ENCODE measurements around the gene CCDC183. TPM values are rescaled to one million over a fixed set of nuclear protein-coding genes. Genes with fewer than 3 reads are reported as not detected.

The CCDC183 gene
- total and polyA plus RNA-seq, 10 of the 15 experiments (the other 5 are each of a cell fraction or from before 2014, with no cell fraction given) = 0.04 to 1.2 (median 0.55) TPM; not detected in 5

- in situ Hi-C loops (cut with MboI) = no loop called here
- no peak overlapping the region for H3K4me3 ChIP-seq
- 74% methylated on average over 17 of the region's 17 CpGs for whole genome bisulfite sequencing (ENCODE audit: insufficient coverage, insufficient replicate concordance, low lambda C conversion rate, missing lambda C conversion rate)
- ChIA-PET CTCF (interaction anchor here (0.9 to 2.8 kb wide), 2 partner anchors 16 to 287 kb away, joined by 3 to 16 read pairs; no protein-coding TSS in a partner anchor), POLR2A (interaction anchor here (1.4 kb wide), 1 partner anchor 16 kb away, joined by 3 read pairs; no protein-coding TSS in a partner anchor), RAD21 (ENCODE audit: unreplicated experiment) (no interaction called here), SMC1A (ENCODE audit: uncharacterized antibody, unreplicated experiment) (no interaction called here)
- H3K9ac ChIP-seq (ENCODE audit: control insufficient read depth, insufficient read depth, low read length) = no peak overlapping the region
- TF ChIP-seq KDM1A (IDR thresholded peaks at IDR 0.05; ENCODE audit: borderline replicate concordance) = no peak
- no peak for TF ChIP-seq MYC (IDR thresholded peaks at IDR 0.05; ENCODE audit: insufficient read depth, insufficient read length, insufficient replicate concordance, low read length, severe bottlenecking)
- no peak for TF ChIP-seq ZBED1 (IDR thresholded peaks at IDR 0.05; ENCODE audit: borderline replicate concordance)
- no peak for TF ChIP-seq ZSCAN29 (IDR thresholded peaks at IDR 0.05)
- no peak for TF ChIP-seq ATF7 (IDR thresholded peaks at IDR 0.05; ENCODE audit: low read depth)
- TF ChIP-seq HDGF (IDR thresholded peaks at IDR 0.05) = no peak
- no peak for TF ChIP-seq ZNF384 (IDR thresholded peaks at IDR 0.05; ENCODE audit: borderline replicate concordance, low read depth, low read length)
- no peak for TF ChIP-seq ESRRA (IDR thresholded peaks at IDR 0.05; ENCODE audit: low read length)
- no peak for TF ChIP-seq NFYB (IDR thresholded peaks at IDR 0.05; ENCODE audit: insufficient read depth, low read depth, low read length)
- TF ChIP-seq ZZZ3 (IDR thresholded peaks at IDR 0.05; ENCODE audit: control insufficient read depth, insufficient read length, low read depth) = no peak
- TF ChIP-seq CBX5 (IDR thresholded peaks at IDR 0.05; ENCODE audit: low read depth) = no peak
- TF ChIP-seq, protein P1, sequence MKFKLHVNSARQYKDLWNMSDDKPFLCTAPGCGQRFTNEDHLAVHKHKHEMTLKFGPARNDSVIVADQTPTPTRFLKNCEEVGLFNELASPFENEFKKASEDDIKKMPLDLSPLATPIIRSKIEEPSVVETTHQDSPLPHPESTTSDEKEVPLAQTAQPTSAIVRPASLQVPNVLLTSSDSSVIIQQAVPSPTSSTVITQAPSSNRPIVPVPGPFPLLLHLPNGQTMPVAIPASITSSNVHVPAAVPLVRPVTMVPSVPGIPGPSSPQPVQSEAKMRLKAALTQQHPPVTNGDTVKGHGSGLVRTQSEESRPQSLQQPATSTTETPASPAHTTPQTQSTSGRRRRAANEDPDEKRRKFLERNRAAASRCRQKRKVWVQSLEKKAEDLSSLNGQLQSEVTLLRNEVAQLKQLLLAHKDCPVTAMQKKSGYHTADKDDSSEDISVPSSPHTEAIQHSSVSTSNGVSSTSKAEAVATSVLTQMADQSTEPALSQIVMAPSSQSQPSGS (IDR thresholded peaks at IDR 0.05; ENCODE audit: low read length) = no peak
- TF ChIP-seq PBX3 (IDR thresholded peaks at IDR 0.05; ENCODE audit: insufficient replicate concordance, low read depth, low read length) = no peak
- no peak for TF ChIP-seq SMAD5 (IDR thresholded peaks at IDR 0.05; ENCODE audit: low read depth)
- TF ChIP-seq LARP7 (IDR thresholded peaks at IDR 0.05) = no peak
- TF ChIP-seq MEF2A (IDR thresholded peaks at IDR 0.05; ENCODE audit: insufficient read depth, low read depth, low read length) = no peak
- no peaks in the 10 kb centered on the region; the same call in 2 of the 3 replicates for H3K9me3 ChIP-seq (replicated peaks; ENCODE audit: control insufficient read depth, insufficient read depth, low read length)
- no peak overlapping the region for H3K4me2 ChIP-seq (ENCODE audit: control insufficient read depth, insufficient read depth)
- H3K27ac ChIP-seq (ENCODE audit: control insufficient read depth, insufficient read depth) = no peak overlapping the region
- FAIRE-seq (no peak), ATAC-seq (no peak), DNase-seq (ENCODE audit: low read depth, low spot score) (no peak)
- no peak overlapping the region for H2AFZ ChIP-seq (ENCODE audit: control insufficient read depth, low read depth, low read length)
- H3K4me1 ChIP-seq (ENCODE audit: control insufficient read depth, insufficient read depth, low read length) = peaks cover 16% of the 10 kb centered on the region
- no peaks in the 10 kb centered on the region for H4K20me1 ChIP-seq (ENCODE audit: control insufficient read depth, insufficient read depth)
- BruUV-seq (replicated peaks) = no TSS peak
- intact Hi-C loops (cut with micrococcal nuclease; ENCODE audit: unreplicated experiment) = no loop called here
- H3K36me3 ChIP-seq (ENCODE audit: control insufficient read depth in 2 of 2, insufficient read depth in 2 of 2, low read length in 1 of 2) = no peaks in the 10 kb centered on the region
- no peaks in the 10 kb centered on the region for H3K27me3 ChIP-seq (replicated peaks in 1 of 2; ENCODE audit: control insufficient read depth in 2 of 2, insufficient read depth in 2 of 2, low read length in 1 of 2)
- H3K79me2 ChIP-seq (ENCODE audit: control insufficient read depth, insufficient read depth, low read length) = no peaks in the 10 kb centered on the region
These were observed 33.9 kb upstream of the CCDC183 start for GRCh38 chr9:136762221-136762691.
